ENCODE results near the gene CCPG1.
"Not testable (repeated sequence)": the region's sequence is repeated elsewhere in the genome, so short reads cannot be mapped to it uniquely, and the experiment has no call there.

DNA sequence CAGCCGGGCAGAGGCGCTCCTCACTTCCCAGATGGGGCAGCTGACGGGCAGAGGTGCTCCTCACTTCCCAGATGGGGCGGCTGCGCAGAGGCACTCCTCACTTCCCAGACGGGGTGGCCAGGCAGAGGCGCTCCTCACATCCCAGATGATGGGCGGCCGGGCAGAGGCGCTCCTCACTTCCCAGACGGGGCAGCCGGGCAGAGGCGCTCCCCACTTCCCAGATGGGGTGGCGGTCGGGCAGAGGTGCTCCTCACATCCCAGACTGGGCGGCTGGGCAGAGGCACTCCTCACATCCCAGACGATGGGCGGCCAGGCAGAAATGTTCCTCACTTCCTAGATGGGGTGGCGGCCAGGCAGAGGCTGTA lies 38.9 kb upstream of the CCPG1 start:
- TF ChIP-seq, protein P1, sequence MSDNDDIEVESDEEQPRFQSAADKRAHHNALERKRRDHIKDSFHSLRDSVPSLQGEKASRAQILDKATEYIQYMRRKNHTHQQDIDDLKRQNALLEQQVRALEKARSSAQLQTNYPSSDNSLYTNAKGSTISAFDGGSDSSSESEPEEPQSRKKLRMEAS (IDR thresholded peaks at IDR 0.05), result not testable (repeated sequence)
- TF ChIP-seq, protein P2, sequence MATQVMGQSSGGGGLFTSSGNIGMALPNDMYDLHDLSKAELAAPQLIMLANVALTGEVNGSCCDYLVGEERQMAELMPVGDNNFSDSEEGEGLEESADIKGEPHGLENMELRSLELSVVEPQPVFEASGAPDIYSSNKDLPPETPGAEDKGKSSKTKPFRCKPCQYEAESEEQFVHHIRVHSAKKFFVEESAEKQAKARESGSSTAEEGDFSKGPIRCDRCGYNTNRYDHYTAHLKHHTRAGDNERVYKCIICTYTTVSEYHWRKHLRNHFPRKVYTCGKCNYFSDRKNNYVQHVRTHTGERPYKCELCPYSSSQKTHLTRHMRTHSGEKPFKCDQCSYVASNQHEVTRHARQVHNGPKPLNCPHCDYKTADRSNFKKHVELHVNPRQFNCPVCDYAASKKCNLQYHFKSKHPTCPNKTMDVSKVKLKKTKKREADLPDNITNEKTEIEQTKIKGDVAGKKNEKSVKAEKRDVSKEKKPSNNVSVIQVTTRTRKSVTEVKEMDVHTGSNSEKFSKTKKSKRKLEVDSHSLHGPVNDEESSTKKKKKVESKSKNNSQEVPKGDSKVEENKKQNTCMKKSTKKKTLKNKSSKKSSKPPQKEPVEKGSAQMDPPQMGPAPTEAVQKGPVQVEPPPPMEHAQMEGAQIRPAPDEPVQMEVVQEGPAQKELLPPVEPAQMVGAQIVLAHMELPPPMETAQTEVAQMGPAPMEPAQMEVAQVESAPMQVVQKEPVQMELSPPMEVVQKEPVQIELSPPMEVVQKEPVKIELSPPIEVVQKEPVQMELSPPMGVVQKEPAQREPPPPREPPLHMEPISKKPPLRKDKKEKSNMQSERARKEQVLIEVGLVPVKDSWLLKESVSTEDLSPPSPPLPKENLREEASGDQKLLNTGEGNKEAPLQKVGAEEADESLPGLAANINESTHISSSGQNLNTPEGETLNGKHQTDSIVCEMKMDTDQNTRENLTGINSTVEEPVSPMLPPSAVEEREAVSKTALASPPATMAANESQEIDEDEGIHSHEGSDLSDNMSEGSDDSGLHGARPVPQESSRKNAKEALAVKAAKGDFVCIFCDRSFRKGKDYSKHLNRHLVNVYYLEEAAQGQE (IDR thresholded peaks at IDR 0.05; ENCODE audit: low read depth), result not testable (repeated sequence)
- TF ChIP-seq, protein P3, sequence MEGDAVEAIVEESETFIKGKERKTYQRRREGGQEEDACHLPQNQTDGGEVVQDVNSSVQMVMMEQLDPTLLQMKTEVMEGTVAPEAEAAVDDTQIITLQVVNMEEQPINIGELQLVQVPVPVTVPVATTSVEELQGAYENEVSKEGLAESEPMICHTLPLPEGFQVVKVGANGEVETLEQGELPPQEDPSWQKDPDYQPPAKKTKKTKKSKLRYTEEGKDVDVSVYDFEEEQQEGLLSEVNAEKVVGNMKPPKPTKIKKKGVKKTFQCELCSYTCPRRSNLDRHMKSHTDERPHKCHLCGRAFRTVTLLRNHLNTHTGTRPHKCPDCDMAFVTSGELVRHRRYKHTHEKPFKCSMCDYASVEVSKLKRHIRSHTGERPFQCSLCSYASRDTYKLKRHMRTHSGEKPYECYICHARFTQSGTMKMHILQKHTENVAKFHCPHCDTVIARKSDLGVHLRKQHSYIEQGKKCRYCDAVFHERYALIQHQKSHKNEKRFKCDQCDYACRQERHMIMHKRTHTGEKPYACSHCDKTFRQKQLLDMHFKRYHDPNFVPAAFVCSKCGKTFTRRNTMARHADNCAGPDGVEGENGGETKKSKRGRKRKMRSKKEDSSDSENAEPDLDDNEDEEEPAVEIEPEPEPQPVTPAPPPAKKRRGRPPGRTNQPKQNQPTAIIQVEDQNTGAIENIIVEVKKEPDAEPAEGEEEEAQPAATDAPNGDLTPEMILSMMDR (IDR thresholded peaks at IDR 0.05 in 2 of 3, conservative IDR thresholded peaks at IDR 0.05 in 1 of 3; ENCODE audit: borderline replicate concordance in 1 of 3, insufficient read depth in 1 of 3, low read depth in 2 of 3, low read length in 2 of 3), result not testable (repeated sequence)
